ENCODE data around the gene CAMKV.

Gene CAMKV

DNA sequence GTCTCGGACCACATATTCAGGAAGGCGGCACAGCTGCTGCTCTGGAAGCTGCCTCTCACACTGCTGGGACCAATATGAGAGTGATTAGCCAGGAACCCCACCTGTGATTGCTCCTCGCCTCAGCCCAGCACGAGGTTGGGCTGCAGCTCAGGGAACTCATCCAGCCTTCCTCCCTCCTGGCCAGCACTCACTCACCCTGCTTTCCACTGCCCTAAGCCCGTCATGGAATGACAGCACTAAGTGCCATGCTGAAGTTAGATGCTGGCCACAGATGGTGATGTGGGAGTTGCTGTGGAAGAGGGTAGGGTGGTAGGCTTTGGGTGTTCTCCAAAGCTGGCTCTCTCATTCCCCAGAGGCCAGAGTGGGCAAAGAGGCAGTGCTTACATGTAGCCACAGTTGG is 26.6 kb upstream of the CAMKV start:
- DNase-seq, result no peak

DNA sequence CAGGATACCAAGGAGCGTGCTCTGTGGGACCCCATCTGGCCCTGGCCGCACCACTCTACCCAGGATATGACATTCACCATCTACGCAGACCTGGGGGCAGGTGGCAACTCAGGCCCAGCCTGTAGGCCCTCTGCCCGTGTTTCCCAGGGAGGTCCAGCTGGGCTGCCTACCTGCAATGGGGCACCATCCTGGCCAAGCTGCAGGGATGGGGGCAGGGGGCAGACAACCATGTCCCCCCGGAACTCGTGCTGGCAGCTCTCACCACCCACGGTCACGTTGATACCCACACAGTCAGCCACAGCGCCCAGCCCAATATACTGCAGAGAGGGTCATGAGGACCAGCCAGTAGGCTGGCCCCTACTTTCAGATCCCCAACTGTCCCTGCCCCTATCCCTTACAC is 26.1 kb upstream of the CAMKV start:
- DNase-seq, result no peak

DNA sequence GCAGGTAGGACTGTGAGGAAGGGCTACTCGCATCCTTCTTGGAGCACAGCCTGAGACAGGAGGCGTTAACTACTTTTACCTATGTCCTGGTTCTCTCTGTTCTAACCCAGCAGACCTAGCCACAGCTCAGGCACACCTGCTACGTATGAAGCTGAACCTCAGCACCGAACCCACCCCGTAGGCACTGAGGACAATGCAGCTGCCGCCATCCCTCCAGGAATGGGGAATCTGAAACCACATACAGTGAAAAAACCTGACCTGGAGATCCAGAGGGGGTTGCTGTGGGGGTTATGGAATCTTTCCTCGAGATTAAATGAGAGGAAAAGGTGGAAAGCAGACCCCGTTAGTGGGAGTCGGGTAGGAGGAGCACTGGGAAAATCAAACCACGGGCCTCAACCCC is 19.6 kb upstream of the CAMKV start:
- DNase-seq, result no peak

DNA sequence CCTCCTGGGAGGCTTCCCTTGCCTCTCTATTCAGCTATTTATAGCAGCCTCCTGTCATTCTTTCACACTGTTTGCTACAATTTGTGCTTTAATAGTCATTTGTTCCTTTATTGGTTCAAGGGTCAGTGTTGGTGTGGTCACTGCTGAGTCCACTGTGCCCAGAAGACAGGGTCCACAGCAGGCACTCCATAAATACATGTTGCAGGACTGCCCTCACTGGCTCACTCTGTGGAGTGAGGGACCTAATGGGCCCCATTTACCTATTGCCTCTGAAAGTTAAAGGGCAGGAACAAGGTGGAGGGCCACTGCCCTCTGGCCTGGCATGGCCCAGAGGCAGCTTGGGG is 17.2 kb upstream of the CAMKV start:
- no peak for DNase-seq

DNA sequence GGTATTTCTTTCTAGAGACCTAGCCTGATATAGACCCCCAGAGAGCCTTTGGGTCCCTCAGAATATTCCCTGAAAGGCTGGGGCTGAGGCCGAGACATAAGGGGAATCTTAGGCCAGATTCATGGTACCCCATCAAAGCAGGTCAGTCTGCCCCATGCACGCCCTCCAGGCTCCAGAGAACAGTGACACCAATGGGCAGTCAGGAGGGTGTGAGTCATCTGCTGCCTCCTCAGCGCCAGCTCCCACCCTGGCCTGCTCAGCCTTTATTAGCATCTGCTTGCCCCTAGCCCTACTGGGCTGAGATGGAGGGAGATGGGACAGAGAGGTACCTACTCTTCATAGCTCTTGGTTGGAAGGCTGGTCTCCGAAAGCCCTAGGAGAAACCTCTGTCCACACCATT is 14.3 kb upstream of the CAMKV start:
- DNase-seq, result no peak

DNA sequence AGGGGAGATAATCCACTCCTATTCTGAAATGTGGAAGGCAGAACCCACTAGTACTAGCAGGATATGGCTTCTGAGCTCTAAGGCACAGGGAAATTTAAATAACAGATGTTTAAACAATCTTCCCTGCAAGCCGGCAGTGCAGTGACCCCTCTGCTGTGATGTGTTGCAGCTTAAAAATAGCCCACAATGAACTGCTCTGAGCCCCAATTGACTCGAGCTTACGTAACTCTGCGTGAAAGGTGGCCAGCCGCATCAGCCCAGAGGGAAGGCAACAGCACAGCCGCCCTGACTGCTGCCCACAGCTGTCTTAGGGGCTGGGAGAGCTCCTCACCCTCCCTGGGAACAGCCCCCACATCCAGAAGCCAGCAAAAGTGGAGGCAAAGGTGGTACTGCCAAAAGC is 12.5 kb upstream of the CAMKV start:
- no peak for DNase-seq

DNA sequence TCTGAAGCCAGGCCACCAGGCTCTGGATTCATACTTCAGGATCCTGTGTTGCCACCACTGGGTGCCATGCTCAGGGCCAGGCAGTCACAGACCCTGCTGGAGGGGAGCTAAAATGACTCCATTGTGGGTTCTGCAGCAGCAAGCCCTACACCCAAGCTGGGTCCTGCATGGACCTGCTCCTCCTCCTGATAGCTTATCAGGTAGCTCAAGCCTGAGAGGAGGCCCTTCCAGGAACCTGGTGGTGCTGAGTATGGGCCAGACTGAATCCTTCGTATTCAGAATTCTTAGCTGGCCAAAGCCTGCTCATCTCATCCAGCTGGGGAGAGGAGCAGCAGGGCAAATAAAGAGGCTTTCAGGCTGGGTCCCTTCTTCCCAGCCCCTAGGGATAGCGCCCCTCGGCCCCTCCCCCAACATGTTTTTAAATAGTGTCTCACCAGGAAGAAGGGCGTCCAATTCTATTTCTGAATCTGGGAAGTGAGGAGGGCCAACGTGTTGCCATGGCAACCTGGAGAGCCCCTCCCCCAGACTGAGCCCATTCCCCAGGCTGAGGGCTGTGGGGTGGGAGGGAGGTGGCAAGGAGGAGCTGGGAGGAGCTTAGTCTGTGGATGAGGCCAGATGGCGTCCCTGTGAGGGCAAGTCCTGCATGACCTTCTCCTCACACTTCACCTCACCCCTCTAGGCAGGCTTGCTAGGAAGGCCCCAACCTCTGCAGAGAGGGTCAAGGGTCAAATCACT is 11.0 kb upstream of the CAMKV start:
- no peak for DNase-seq

DNA sequence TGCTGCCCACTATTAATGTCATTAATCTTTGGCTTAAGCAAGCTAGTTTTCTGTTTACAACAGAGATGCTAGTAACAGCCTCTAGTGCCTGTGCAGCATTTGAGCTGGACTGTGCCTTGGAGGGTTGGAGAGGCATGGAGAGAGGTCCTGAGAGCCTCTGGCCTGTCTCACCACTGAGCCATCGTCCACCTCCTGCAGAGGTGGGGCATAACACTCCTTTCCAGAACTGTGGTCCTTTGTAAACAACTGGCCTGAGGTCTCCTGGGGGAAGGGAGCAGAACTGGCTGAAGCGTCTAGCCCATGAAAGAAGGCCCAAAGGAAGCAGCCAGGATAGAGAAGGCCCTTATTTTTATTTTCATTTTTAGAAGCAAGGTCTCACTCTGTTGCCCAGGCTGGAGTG is 10.0 kb upstream of the CAMKV start:
- DNase-seq, result no peak

DNA sequence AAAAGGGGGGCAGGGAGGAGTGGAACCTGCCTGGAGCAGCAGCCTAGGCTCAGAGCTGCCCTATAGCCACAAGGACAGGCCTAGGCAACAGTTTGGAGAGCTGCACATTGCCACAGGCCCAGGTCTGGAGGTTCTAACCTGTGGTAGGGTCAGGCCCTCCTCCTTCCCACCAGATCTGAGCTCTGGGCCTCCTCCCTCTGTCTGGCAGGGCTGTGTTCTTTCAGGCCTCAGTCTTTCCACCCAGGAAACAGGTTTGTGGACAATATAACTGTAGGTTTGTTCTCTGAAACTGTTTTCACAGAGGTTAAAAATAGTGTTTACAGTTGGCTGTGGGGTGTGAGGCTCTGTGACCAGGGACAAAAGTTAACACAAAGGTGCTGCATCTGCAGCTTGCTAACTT is 9.0 kb upstream of the CAMKV start:
- DNase-seq, result no peak

DNA sequence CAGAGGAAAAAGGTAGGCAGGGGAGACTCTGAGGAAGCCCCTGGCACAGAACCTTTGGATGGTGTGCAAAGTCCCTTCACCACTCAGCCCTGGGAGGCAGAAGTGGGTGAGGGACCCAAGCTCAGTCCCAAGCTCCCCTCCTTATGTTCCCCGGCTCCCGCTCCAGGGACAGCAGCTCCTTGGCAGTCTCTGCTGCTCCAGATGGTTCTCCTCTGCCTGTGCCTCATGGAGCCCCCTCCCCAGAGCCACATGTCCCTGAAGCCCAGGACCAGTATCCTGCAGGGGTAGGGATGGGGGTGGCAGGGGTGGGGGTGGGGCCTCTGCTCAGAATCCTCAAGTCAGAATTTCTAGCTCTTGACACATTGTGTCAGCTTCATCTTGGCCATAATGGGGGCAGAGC is 8.0 kb upstream of the CAMKV start:
- no peak for DNase-seq

DNA sequence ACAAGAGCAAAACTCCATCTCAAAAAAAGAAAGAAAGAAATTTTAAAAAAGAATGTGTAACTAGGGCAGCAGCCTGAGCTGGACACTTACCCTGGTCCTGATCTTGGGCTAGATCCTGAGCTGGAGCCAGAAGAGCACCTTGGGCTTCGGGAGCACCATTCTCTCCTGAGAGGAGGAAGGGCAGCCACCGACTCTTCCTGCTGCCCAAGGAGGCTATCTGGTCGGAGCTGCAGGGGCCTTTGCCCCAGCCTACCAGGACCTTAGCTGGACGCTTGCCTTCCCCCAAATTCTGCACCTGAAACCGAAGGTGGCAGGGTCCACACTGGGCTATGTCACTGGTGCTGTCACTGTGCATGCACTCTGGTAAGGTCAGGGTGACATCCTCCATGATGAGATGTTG is 6.9 kb upstream of the CAMKV start:
- DNase-seq, result no peak

DNA sequence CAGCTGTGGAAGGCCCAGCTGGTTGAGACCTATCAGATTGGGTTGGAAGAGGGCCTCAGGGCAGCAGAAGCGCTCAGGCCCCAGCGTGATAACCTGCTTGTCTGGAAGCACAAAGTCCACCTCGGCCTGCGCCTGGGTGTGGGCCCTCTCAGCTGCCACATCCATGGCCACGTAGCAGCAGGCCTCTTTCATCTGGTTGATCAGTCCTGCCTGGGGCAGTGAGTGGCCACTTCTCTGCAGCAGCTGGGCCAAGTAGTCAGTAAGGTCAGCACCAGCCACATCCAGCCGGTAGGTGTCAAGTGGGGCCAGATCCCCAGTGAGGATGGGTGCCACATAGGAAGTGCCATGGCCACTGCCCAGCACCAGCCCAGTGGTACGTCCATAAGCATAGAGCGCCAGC is 3.9 kb upstream of the CAMKV start:
- DNase-seq, result no peak

DNA sequence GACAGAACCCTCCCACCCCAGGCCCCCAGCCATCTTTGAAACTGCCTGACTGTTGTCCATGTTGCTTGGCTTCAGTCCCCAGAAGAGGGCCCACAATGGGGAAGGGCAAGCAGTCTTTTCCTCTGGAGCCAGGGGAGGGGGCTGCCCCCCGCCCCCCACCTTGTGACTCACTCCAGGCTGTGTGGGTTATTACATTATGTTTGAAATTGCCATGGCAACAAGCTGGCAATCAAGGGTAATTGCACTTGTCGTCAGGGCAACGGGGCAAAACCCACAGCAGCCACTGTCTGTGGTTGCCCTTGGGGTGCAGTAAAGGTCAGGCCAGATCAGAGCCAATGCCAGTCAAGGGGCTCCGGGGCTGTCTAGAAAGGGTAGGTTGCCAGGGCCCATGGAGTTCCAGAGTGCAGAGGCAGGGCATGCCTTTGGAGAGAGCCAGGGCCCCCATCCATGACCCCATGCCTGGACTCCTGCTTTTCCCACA is 3.1 kb upstream of the CAMKV start:
- no peak for DNase-seq

DNA sequence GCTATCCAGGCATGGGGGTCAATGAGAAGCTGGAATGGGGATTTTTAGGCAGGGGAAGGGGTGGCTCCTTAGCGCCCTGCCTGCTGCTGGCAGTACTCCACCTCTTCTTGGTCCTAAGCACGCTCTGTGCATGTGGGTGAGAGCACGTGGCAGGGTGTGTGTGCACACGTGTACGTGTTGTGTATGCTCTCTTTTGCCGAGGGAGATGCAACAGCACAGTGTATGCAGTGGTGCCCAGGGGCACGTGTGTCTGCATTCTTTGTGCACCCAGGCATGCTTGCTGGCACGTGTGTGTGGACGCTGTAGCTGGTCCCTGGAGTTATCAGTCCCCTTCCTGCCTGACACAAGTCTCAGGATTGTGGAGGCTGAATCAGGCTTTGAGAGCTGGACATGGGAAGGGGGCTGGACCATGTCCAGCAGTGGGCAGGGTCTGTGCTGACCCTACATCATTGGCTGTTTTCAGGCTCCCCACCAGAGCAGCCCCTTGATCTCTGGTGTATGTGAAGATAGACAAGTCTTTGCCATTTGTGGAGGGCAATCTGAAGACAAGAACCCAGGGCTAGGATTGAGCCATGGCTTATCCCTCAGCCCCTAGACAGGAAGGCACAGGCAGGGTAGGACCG is 1.9 kb upstream of the CAMKV start:
- DNase-seq, result no peak

DNA sequence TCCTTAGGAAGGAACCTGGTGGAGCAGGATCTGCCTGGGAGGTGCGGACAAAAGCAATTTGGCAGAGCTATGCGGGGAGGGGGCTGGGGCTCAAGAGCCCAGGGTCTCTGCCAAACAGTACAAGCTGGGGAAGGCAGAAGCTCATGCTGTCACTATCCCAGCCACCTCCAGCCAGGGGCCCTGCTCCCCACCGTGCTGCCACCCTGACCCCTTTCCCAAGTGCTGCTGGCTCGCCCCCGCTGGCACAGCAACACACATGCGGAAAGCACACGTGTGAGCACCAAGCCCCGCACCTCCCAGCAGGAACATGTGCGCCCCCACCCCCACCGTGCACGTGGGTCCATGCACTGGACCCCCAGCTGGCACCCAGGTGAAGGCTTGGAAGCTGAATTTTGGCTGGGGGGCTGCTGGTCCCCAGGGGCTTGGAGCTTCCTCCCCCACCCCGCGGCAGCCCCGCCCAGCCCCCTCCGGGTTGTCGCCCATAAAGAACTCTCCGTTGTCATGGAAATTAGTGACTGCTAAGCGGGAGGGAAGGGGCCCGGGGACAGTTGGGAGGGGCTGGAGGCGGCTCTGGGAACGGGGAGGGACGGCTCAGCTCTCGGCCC is 742 bp downstream of the CAMKV start:
- DNase-seq, result no peak

DNA sequence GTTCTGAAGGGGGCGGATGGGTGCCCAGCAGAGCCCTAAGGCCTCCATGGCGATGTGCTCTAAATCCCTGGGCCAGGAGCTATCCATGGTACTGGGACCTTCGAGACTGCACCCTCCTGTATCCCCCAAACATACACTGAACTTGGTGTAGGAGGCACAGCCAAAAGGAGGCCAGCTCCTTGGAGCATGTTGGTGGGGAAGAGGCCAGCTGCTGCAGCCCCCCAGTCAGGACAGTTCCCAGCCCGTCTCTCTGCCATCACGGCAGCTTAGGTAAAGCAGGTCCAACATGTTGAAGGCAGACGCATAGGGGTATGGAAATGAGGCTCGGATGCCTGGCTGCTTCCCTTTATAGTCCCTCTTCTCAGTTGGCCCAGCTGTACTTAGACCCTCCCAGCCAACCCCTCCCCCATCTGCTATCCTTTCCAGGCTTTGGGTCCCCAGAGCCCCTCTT is 1.8 kb downstream of the CAMKV start:
- no peak for DNase-seq

DNA sequence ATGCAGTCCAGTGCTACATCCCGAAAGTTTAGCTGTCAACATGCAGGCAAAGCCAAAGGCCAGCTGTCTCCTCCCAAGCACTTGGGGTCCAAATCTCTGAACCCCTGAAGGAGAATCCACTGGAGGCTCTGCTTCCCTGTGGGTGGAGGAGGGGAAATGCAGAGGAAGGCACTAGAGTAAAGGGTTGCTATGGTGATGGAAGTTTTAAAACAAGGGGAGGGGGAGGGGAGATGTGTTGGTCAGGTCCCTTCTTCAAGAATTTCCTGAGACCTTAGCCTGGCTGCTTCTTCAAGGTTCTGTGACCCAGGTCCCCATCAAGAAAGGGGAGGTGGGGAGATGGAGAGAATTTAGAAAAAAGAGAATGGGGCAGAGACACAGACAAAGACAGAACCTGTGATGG is 2.3 kb downstream of the CAMKV start:
- no peak for DNase-seq

DNA sequence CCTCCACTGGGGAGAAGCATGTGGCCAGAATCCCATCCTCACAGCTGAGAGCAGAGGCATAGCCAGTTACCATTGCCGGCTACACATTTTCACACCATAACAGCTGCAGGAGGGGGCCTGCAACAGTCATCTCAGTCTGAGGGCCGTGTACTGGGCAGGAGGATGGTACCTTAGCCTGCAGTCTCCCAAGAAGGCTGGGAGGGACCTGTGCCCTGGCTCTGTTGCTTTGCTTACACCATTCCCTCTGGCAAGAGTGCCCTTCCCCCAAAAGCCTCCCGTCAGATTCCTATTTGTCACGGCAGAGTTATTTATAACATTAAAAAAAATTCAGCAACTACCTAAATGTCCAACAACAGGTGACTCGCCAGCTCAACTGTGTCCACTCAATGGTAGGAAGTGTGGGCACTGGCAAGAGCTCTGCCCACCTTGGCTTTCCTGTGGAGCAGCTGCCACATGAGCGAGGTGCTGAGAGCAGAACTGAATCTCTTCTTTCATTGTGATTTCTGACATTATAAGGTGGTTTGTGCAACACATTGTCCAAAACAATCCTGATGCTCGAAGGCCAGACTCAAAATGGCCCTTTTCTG is 4.4 kb downstream of the CAMKV start:
- no peak for DNase-seq

DNA sequence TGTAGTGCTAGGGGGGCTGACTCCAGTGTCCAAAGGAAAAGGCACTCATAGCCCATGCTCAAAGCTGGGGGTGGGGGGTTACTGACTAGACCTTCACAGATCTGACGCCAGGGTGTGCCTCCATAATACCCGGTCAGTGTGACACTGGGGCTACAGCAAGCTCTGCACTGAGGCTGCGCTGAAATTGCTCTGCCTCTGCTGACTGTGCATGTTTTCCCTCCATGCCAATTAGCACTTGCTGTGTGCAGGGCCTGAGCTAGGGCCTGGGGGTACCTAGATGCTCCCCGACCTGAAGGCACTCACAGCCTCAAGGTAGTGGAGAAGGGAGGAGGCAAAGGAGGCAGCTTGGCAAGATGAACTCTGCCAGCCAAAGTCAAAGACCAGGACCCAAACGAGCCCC is 5.2 kb downstream of the CAMKV start:
- DNase-seq, result no peak

DNA sequence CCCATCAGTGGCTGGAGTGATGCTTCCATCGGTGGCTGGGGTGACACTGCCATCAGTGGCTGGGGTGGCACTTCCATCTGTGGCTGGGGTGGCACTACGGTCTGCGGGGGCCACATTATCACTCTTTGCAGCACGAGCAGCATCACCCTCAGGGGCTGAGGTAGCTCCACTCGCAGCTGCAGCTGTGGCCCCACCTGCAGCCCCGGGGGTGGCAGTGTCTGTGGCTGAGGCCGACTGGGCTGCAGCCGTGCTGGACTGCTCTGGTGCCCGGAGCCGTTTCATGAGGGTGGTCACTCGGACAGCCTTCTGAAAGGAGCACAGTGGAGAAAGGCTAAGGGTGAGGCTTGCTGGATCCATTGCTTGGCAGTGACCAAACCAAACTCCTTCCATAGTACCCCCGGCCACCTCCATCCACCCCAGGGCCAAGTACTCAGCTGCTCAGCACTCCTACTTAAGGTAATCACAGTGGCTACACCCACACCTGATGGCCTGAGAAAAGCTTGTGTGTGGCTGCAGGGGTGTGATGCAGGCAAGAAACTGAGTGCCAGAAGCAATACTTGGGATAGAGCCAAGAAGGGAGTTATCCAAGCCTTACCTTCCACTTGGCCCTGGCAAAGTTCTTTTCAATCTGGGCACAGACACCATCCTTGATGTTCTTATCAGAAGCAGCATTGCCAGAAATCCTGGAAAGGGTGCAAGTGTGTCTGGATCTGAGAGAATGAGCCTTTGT is 10.0 kb downstream of the CAMKV start:
- DNase-seq, result no peak

DNA sequence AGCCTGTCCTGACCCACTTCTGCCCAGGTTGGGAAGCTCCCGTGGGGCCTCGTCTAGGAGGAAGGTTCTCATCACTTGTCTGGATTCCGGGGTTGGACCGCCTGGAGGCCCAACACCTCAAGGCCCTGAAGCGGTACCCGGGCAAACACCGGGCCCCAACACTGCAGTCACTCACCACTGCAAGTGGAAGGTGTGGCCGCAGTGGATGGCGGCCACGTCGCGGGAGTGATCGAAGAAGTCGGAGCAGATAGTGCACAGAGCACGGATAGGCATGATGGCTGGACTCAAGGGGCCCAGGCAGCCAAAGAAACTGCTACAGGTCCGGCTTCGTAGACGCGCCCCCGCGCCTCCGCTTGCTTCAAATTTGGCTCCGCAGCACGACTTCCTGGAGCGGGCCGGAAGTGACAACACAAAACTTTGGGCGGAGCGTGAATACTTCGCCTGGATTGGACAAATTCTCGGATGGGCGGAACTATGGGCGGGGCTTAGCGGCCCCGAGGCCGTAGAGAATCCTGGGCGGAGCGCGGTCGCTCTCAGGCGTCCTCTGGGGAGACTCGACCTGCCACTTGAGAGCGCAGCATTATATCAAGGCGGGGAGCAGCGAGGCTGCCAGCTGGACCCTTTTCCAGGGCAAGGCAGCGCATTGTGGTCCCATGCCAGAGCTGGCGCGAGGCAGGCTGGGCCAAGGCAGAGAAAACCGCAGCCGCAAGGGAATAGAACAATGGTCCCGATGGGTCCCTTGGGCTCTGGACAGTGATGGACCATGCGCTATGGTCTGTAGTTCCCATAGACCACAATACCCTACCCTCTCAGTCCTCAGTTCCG is 13.3 kb downstream of the CAMKV start, which contains the start of gene TRAIP:
Gene TRAIP (minus strand): TSS at position 384 of the 825 bp plus-strand sequence. CDS start 111 bp downstream, at position 273.
- peak; percentile 52 for DNase-seq

DNA sequence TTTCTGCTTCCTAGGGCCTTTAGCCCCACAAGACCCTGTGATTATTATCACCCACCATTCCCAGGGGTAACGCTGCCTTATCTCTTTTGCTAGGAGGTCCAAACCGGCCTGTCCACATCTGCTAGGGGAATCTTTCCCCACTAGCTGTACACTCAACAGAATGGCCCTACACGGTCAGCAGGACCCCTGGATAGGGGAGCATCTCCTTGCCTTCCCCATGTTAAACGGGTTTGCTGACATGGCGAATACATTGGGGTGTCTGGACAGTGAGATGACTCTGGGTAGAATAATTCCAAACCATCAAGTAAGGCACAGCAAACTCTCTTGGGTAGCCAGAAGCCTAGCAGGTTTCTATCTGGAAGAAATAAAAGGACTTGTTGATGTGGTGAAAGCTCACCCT is 14.0 kb downstream of the CAMKV start:
- no peak for DNase-seq

Measured in activated gamma-delta T cell (primary cell).